Keratinocyte (primary cell): ENCODE data around the gene ADSS2. TPM values are rescaled to one million over a fixed set of nuclear protein-coding genes. Genes with fewer than 3 reads are reported as not detected.
"Not testable (repeated sequence)": the region's sequence is repeated elsewhere in the genome, so short reads cannot be mapped to it uniquely, and the experiment has no call there.

Source experiments
- DNase-seq: peaks from one replicate; pipeline ENCODE4 v3.0.0-alpha.2; 2011; ENCODE audit warnings: low read depth, missing footprints, low spot score
- FAIRE-seq: peaks from 2 replicates; lab custom pipeline; 2011; peaks lifted over from hg19 to GRCh38; lab: Jason Lieb, UNC
- H2AFZ ChIP-seq: 2 replicates; pipeline ENCODE4 v1.6.0; 2012; ENCODE audit warnings: low read length, control low read depth, inconsistent platforms; ENCODE audit not compliant: control insufficient read depth
- H3K27ac ChIP-seq: 2 replicates; pipeline ENCODE4 v1.5.1; 2011; ENCODE audit warnings: low read length; ENCODE audit not compliant: control insufficient read depth, insufficient read depth
- H3K27me3 ChIP-seq: 3 replicates; pipeline ENCODE4 v1.6.0; 2011; ENCODE audit warnings: low read length; ENCODE audit not compliant: control insufficient read depth, insufficient read depth; ENCODE audit errors: extremely low read depth
- H3K36me3 ChIP-seq, 2 experiments: 2 replicates in 1 of 2; 3 replicates in 1 of 2; pipeline ENCODE4 v1.5.1; 2011; ENCODE audit warnings: low read length in 2 of 2, mild to moderate bottlenecking in 1 of 2; ENCODE audit not compliant: control insufficient read depth in 2 of 2, insufficient read depth in 2 of 2; ENCODE audit errors: extremely low read depth in 1 of 2
- H3K4me1 ChIP-seq: 3 replicates; pipeline ENCODE4 v1.5.1; 2011; ENCODE audit warnings: low read length; ENCODE audit not compliant: control insufficient read depth, insufficient read depth; ENCODE audit errors: extremely low read depth
- H3K4me2 ChIP-seq: 3 replicates; pipeline ENCODE4 v1.6.0; 2011; ENCODE audit warnings: low read depth, low read length; ENCODE audit not compliant: control insufficient read depth, insufficient read depth; ENCODE audit errors: extremely low read depth
- H3K4me3 ChIP-seq, 3 experiments: fragments of 200-600 bp in 1 of 3; sonication (generic) in 1 of 3; 2 replicates in 2 of 3; 3 replicates in 1 of 3; pipeline ENCODE4 v1.5.1; 2011 to 2016; ENCODE audit warnings: low read length in 3 of 3, mild to moderate bottlenecking in 3 of 3, control low read depth in 2 of 3, inconsistent platforms in 1 of 3, low read depth in 1 of 3, mixed read lengths in 1 of 3, mixed run types in 1 of 3, moderate library complexity in 1 of 3; ENCODE audit not compliant: control insufficient read depth in 2 of 3, insufficient read depth in 2 of 3; ENCODE audit errors: extremely low read depth in 1 of 3
- H3K79me2 ChIP-seq: 2 replicates; pipeline ENCODE4 v1.6.0; 2012; ENCODE audit warnings: low read length; ENCODE audit not compliant: control insufficient read depth, insufficient read depth
- H3K9ac ChIP-seq: 3 replicates; pipeline ENCODE4 v1.6.0; 2011; ENCODE audit warnings: low read length; ENCODE audit not compliant: control insufficient read depth, insufficient read depth; ENCODE audit errors: extremely low read depth
- H3K9me1 ChIP-seq: 3 replicates; pipeline ENCODE4 v1.6.0; 2011; ENCODE audit warnings: low read length; ENCODE audit not compliant: control insufficient read depth, insufficient read depth; ENCODE audit errors: extremely low read depth
- H3K9me3 ChIP-seq: 2 replicates; pipeline ENCODE4 v1.5.1; 2012; ENCODE audit warnings: low read depth, low read length; ENCODE audit not compliant: control insufficient read depth
- H4K20me1 ChIP-seq: 3 replicates; pipeline ENCODE4 v1.6.0; 2011; ENCODE audit warnings: low read length; ENCODE audit not compliant: control insufficient read depth, insufficient read depth; ENCODE audit errors: extremely low read depth
- EZH2 ChIP-seq: IDR thresholded peaks from one replicate; pipeline ENCODE4 v1.6.1; 2012; ENCODE audit warnings: inconsistent platforms, mild to moderate bottlenecking, low read length, moderate library complexity
- dilution Hi-C: fragments of 300-500 bp; cut with MboI; formaldehyde crosslinking; loops from one replicate; pipeline ENCODE4 v1.7.0; 2020; ENCODE audit warnings: low sequenced_read_pairs; ENCODE audit not compliant: extremely low pct_ligation_motif_present
- polyA plus RNA-seq, 5 experiments: library from polyadenylated mRNA; depleted of rRNA in 3 of 5; stranded (reverse) in 3 of 5; stranded (forward) in 1 of 5; unstranded in 1 of 5; fragments of >200 nt; gene quantifications; 1 replicate in 1 of 5; 2 replicates in 3 of 5; 3 replicates in 1 of 5; pipeline versions ENCODE4 v1.2.1 to v1.2.3, GENCODE V29; 2011 to 2012; ENCODE audit warnings: missing spikeins in 2 of 5, low read depth in 1 of 5, low replicate concordance in 1 of 5
- TF ChIP-seq, protein P1 (sequence below), 3 experiments: IDR thresholded peaks in 1 of 3; conservative IDR thresholded peaks in 1 of 3; optimal IDR thresholded peaks in 1 of 3; 2 replicates in 2 of 3; 3 replicates in 1 of 3; pipeline versions ENCODE3 to v1.5.1; 2011; ENCODE audit warnings: low read length in 3 of 3, mild to moderate bottlenecking in 3 of 3, moderate library complexity in 2 of 3, control low read depth in 1 of 3, inconsistent platforms in 1 of 3; ENCODE audit not compliant: insufficient read depth in 2 of 3; ENCODE audit errors: extremely low read depth in 1 of 3

Gene ADSS2
- polyA plus RNA-seq, 1 donor (not counting 4 experiments of a cell fraction or from before 2014, with no cell fraction given) = 53.5 TPM

GRCh38 chr1:244367399-244368114, 84.2 kb downstream of the ADSS2 start:
- Histone ChIP-seq H3K9me1 (no peaks in the 10 kb centered on the region), H3K9ac (no peak overlapping the region), H3K36me3 (no peaks in the 10 kb centered on the region), H2AFZ (no peak overlapping the region), H3K79me2 (no peaks in the 10 kb centered on the region), H3K4me2 (no peak overlapping the region), H3K27ac (no peak overlapping the region), H3K27me3 (no peaks in the 10 kb centered on the region), H3K4me3 (no peak overlapping the region), H3K9me3 (no peaks in the 10 kb centered on the region), H4K20me1 (no peaks in the 10 kb centered on the region), H3K4me1 (peaks cover 28% of the 10 kb centered on the region)
- dilution Hi-C loops = no loop called here
- no peak for TF ChIP-seq EZH2
- TF ChIP-seq, protein P1, sequence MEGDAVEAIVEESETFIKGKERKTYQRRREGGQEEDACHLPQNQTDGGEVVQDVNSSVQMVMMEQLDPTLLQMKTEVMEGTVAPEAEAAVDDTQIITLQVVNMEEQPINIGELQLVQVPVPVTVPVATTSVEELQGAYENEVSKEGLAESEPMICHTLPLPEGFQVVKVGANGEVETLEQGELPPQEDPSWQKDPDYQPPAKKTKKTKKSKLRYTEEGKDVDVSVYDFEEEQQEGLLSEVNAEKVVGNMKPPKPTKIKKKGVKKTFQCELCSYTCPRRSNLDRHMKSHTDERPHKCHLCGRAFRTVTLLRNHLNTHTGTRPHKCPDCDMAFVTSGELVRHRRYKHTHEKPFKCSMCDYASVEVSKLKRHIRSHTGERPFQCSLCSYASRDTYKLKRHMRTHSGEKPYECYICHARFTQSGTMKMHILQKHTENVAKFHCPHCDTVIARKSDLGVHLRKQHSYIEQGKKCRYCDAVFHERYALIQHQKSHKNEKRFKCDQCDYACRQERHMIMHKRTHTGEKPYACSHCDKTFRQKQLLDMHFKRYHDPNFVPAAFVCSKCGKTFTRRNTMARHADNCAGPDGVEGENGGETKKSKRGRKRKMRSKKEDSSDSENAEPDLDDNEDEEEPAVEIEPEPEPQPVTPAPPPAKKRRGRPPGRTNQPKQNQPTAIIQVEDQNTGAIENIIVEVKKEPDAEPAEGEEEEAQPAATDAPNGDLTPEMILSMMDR (optimal IDR thresholded peaks at IDR 0.05 in 1 of 3, IDR thresholded peaks at IDR 0.05 in 1 of 3, conservative IDR thresholded peaks at IDR 0.05 in 1 of 3; ENCODE audit: extremely low read depth in 1 of 3, insufficient read depth in 2 of 3, low read length in 3 of 3) = no peak
- FAIRE-seq (no peak), DNase-seq (no peak)

GRCh38 chr1:244365809-244366208, 85.9 kb downstream of the ADSS2 start:
- Histone ChIP-seq H3K9me1 (no peaks in the 10 kb centered on the region), H3K4me1 (peaks cover 13% of the 10 kb centered on the region), H3K9ac (no peak overlapping the region), H4K20me1 (no peaks in the 10 kb centered on the region), H3K4me3 (no peak overlapping the region), H2AFZ (no peak overlapping the region), H3K27me3 (no peaks in the 10 kb centered on the region), H3K9me3 (no peaks in the 10 kb centered on the region), H3K36me3 (no peaks in the 10 kb centered on the region), H3K27ac (no peak overlapping the region), H3K79me2 (no peaks in the 10 kb centered on the region), H3K4me2 (no peak overlapping the region)
- dilution Hi-C loops = no loop called here
- DNase-seq (no peak), FAIRE-seq (no peak)
- TF ChIP-seq, protein P1 (optimal IDR thresholded peaks at IDR 0.05 in 1 of 3, IDR thresholded peaks at IDR 0.05 in 1 of 3, conservative IDR thresholded peaks at IDR 0.05 in 1 of 3; ENCODE audit: extremely low read depth in 1 of 3, insufficient read depth in 2 of 3, low read length in 3 of 3) = no peak
- no peak for TF ChIP-seq EZH2

- H3K4me3 ChIP-seq, H3K27me3 ChIP-seq, FAIRE-seq, H3K79me2 ChIP-seq, H3K36me3 ChIP-seq, H3K4me2 ChIP-seq, H2AFZ ChIP-seq, H3K9ac ChIP-seq, H3K4me1 ChIP-seq, dilution Hi-C loops, H3K9me1 ChIP-seq, H3K27ac ChIP-seq, DNase-seq, H4K20me1 ChIP-seq, H3K9me3 ChIP-seq: not testable (repeated sequence)
Observed at GRCh38 chr1:244365262-244365661, 86.4 kb downstream of the ADSS2 start.
